ENCODE measurements around the gene CHD3. TPM values are rescaled to one million over a fixed set of nuclear protein-coding genes. Genes with fewer than 3 reads are reported as not detected.
"Not testable (repeated sequence)": the region's sequence is repeated elsewhere in the genome, so short reads cannot be mapped to it uniquely, and the experiment has no call there.

Gene CHD3
- total RNA-seq, 1 experiment from 2014 or later: 84.6 TPM

DNA sequence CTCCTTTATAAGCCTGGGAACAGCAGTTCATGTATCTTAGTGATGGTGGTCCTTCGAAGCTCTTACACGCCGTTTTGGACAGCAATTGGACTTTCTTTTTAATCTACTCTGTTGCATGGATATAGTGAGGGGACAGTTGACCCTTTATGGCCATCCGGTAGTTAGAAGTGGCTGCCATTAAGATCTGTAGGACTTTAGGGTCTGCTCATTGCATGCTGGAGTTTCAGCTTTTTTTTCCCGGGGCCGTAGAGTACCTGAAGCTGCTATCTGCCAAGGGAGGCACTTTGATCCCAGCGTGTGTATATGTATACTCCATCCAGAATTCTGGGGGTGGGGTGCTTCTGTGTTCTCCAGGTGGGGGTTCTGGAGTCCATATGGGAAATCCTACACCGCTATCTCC, 29.6 kb upstream of the CHD3 start:
- DNase-seq (ENCODE audit: low read depth, low spot score) (no peak), ATAC-seq (no peak)
- Histone ChIP-seq H3K4me3 (ENCODE audit: low read depth in 2 of 2, low read length in 2 of 2) (peak overlapping the region; percentile 74 to 79), H3K4me1 (ENCODE audit: control insufficient read depth, insufficient read depth, low read length) (peaks cover 10% of the 10 kb centered on the region; the same call in 1 of the 2 replicates), H3K9me3 (ENCODE audit: control insufficient read depth, insufficient read depth, low read depth, low read length) (no peaks in the 10 kb centered on the region), H3K27ac (ENCODE audit: low read length) (peak overlapping the region; percentile 97), H3K27me3 (ENCODE audit: control insufficient read depth, insufficient read depth, low read length) (no peaks in the 10 kb centered on the region), H3K36me3 (ENCODE audit: control insufficient read depth, insufficient read depth, low read length) (peaks cover 5% of the 10 kb centered on the region)
- in situ Hi-C loops (cut with HindIII; ENCODE audit: low pct_unique_long_range_greater_than_20kb, low sequenced_read_pairs): no loop called here
- intact Hi-C loops (cut with micrococcal nuclease; ENCODE audit: unreplicated experiment): loop anchor here (10.0 kb wide), 1 partner anchor 114 kb away; no protein-coding TSS in a partner anchor
- CTCF ChIA-PET: no interaction called here
- POLR2A ChIA-PET: no interaction called here
- TF ChIP-seq, protein P1, sequence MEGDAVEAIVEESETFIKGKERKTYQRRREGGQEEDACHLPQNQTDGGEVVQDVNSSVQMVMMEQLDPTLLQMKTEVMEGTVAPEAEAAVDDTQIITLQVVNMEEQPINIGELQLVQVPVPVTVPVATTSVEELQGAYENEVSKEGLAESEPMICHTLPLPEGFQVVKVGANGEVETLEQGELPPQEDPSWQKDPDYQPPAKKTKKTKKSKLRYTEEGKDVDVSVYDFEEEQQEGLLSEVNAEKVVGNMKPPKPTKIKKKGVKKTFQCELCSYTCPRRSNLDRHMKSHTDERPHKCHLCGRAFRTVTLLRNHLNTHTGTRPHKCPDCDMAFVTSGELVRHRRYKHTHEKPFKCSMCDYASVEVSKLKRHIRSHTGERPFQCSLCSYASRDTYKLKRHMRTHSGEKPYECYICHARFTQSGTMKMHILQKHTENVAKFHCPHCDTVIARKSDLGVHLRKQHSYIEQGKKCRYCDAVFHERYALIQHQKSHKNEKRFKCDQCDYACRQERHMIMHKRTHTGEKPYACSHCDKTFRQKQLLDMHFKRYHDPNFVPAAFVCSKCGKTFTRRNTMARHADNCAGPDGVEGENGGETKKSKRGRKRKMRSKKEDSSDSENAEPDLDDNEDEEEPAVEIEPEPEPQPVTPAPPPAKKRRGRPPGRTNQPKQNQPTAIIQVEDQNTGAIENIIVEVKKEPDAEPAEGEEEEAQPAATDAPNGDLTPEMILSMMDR (IDR thresholded peaks at IDR 0.05): no peak
- TF ChIP-seq POLR2AphosphoS5 (IDR thresholded peaks at IDR 0.05; ENCODE audit: low read depth, low read length) (no peak), TCF7L2 (IDR thresholded peaks at IDR 0.05; ENCODE audit: low read depth, low read length) (no peak), SIN3A (IDR thresholded peaks at IDR 0.05; ENCODE audit: borderline replicate concordance, insufficient read depth, low read depth, low read length) (no peak)
- TF ChIP-seq, protein P2, sequence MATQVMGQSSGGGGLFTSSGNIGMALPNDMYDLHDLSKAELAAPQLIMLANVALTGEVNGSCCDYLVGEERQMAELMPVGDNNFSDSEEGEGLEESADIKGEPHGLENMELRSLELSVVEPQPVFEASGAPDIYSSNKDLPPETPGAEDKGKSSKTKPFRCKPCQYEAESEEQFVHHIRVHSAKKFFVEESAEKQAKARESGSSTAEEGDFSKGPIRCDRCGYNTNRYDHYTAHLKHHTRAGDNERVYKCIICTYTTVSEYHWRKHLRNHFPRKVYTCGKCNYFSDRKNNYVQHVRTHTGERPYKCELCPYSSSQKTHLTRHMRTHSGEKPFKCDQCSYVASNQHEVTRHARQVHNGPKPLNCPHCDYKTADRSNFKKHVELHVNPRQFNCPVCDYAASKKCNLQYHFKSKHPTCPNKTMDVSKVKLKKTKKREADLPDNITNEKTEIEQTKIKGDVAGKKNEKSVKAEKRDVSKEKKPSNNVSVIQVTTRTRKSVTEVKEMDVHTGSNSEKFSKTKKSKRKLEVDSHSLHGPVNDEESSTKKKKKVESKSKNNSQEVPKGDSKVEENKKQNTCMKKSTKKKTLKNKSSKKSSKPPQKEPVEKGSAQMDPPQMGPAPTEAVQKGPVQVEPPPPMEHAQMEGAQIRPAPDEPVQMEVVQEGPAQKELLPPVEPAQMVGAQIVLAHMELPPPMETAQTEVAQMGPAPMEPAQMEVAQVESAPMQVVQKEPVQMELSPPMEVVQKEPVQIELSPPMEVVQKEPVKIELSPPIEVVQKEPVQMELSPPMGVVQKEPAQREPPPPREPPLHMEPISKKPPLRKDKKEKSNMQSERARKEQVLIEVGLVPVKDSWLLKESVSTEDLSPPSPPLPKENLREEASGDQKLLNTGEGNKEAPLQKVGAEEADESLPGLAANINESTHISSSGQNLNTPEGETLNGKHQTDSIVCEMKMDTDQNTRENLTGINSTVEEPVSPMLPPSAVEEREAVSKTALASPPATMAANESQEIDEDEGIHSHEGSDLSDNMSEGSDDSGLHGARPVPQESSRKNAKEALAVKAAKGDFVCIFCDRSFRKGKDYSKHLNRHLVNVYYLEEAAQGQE (IDR thresholded peaks at IDR 0.05; ENCODE audit: insufficient read depth in 1 of 2, low read depth in 2 of 2, low read length in 1 of 2): no peak
- no TSS peak for BruUV-seq (replicated peaks)

DNA sequence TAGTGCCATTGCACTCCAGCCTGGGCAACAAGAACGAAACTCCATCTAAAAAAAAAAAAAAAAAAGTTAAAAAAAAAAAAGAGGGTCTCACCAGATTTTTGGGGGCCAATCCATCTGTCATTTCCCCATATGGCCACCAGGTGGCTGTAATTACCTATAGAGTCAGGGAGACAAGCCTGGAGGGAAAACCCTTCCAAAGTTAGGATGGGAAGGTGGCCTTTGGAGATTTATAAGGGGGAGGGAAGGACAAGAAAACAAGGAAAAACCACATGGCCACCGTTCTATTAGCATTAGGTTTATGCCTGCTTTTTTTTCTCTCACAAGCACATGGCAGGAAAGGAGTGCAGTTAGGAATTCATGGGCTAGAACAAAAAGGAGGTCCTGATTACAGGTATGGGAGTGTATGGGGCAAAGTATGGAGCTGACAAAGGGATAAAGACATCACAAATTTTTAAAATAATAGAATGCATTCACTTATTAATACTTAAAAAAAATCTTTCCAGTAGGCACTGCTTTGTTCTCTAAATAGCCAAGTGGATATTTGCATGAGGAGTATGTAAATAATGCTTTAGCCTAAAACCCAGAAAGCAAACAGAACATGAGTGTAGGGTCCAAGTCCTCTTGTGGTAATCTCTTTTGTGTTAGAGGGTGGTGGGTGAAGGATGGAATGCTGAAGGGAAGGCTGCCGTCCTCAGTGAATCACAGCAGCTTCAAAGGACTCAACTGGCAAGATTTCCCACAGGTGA, 25.7 kb upstream of the CHD3 start:
- in situ Hi-C loops (cut with HindIII; ENCODE audit: low pct_unique_long_range_greater_than_20kb, low sequenced_read_pairs) (no loop called here), intact Hi-C loops (cut with micrococcal nuclease; ENCODE audit: unreplicated experiment) (loop anchor here (2.0 kb wide), 1 partner anchor 34 kb away; no protein-coding TSS in a partner anchor)
- H3K4me3 ChIP-seq (ENCODE audit: low read depth in 2 of 2, low read length in 2 of 2): no peak overlapping the region
- DNase-seq (ENCODE audit: low read depth, low spot score) (no peak), ATAC-seq (no peak)
- peaks cover 4% of the 10 kb centered on the region; the same call in 1 of the 2 replicates for H3K9me3 ChIP-seq (ENCODE audit: control insufficient read depth, insufficient read depth, low read depth, low read length)
- H3K36me3 ChIP-seq (ENCODE audit: control insufficient read depth, insufficient read depth, low read length): peaks cover 3% of the 10 kb centered on the region
- ChIA-PET POLR2A (no interaction called here), CTCF (interaction anchor here (0.6 to 0.7 kb wide), 3 partner anchors 14 to 119 kb away, joined by 3 to 13 read pairs (median 9); no protein-coding TSS in a partner anchor)
- no TSS peak for BruUV-seq (replicated peaks)
- peaks cover 7% of the 10 kb centered on the region; the same call in 1 of the 2 replicates for H3K4me1 ChIP-seq (ENCODE audit: control insufficient read depth, insufficient read depth, low read length)
- H3K27me3 ChIP-seq (ENCODE audit: control insufficient read depth, insufficient read depth, low read length): no peaks in the 10 kb centered on the region
- H3K27ac ChIP-seq (ENCODE audit: low read length): no peak overlapping the region
- TF ChIP-seq, protein P2 (IDR thresholded peaks at IDR 0.05; ENCODE audit: insufficient read depth in 1 of 2, low read depth in 2 of 2, low read length in 1 of 2): no peak
- TF ChIP-seq TCF7L2 (IDR thresholded peaks at IDR 0.05; ENCODE audit: low read depth, low read length) (no peak), SIN3A (IDR thresholded peaks at IDR 0.05; ENCODE audit: borderline replicate concordance, insufficient read depth, low read depth, low read length) (no peak), POLR2AphosphoS5 (IDR thresholded peaks at IDR 0.05; ENCODE audit: low read depth, low read length) (no peak)
- TF ChIP-seq, protein P1 (IDR thresholded peaks at IDR 0.05): peak; percentile 86

DNA sequence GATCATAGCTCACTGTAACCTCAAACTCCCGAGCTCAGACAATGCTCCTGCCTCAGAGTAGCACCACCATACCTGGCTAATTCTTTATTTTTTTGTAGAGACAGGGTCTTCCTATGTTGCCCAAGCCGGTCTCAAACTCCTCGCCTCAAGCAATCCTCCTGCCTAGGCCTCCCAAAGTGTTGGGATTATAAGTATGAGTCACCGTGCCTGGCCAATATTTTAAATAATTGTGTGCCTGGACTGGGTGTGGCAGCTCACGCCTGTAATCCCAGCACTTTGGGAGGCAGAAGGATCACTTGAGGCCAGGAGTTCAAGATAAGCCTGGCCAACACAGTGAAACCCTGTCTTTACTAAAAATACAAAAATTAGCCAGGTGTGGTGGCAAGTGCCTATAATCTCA, 24.2 kb upstream of the CHD3 start:
- H3K4me1 ChIP-seq (ENCODE audit: control insufficient read depth, insufficient read depth, low read length); H3K4me3 ChIP-seq (ENCODE audit: low read depth in 2 of 2, low read length in 2 of 2); intact Hi-C loops (cut with micrococcal nuclease; ENCODE audit: unreplicated experiment); BruUV-seq (replicated peaks); in situ Hi-C loops (cut with HindIII; ENCODE audit: low pct_unique_long_range_greater_than_20kb, low sequenced_read_pairs); H3K9me3 ChIP-seq (ENCODE audit: control insufficient read depth, insufficient read depth, low read depth, low read length); H3K27ac ChIP-seq (ENCODE audit: low read length); ATAC-seq; H3K36me3 ChIP-seq (ENCODE audit: control insufficient read depth, insufficient read depth, low read length); DNase-seq (ENCODE audit: low read depth, low spot score); H3K27me3 ChIP-seq (ENCODE audit: control insufficient read depth, insufficient read depth, low read length): not testable (repeated sequence)
- ChIA-PET CTCF (interaction anchor here (0.6 to 1.3 kb wide), 2 partner anchors 119 to 177 kb away, joined by 3 to 4 read pairs; no protein-coding TSS in a partner anchor), POLR2A (interaction anchor here (0.6 kb wide), 1 partner anchor 21 kb away, joined by 10 read pairs; no protein-coding TSS in a partner anchor)
